Measurements from ENCODE around the gene CDX2. TPM values are rescaled to one million over a fixed set of nuclear protein-coding genes. Genes with fewer than 3 reads are reported as not detected.

Gene CDX2
- total RNA-seq, 1 experiment from 2014 or later = 12.5 TPM

- Histone ChIP-seq H3K9me2 (ENCODE audit: insufficient read depth) (no peaks in the 10 kb centered on the region), H3K4me1 (ENCODE audit: control insufficient read depth in 1 of 2, insufficient read depth in 2 of 2, low read length in 2 of 2) (no peaks in the 10 kb centered on the region), H3K9me3 (ENCODE audit: control insufficient read depth in 1 of 2, insufficient read depth in 1 of 2, low read depth in 1 of 2, low read length in 2 of 2) (no peaks in the 10 kb centered on the region), H3K4me3 (replicated peaks in 1 of 2; ENCODE audit: low read depth in 1 of 2, low read length in 2 of 2) (no peak overlapping the region), H3K27ac (ENCODE audit: low read depth, low read length) (no peak overlapping the region), H3K36me3 (ENCODE audit: control insufficient read depth in 1 of 2, insufficient read depth in 2 of 2, low read length in 2 of 2) (no peaks in the 10 kb centered on the region), H3K4me2 (ENCODE audit: low read length) (no peak overlapping the region), H4K20me1 (ENCODE audit: insufficient read depth) (no peaks in the 10 kb centered on the region), H3K9ac (ENCODE audit: low read length) (no peak overlapping the region), H2AFZ (ENCODE audit: low read depth, low read length, poor library complexity, severe bottlenecking) (no peak overlapping the region), H3K27me3 (ENCODE audit: insufficient read depth, low read length) (no peaks in the 10 kb centered on the region), H3K79me2 (ENCODE audit: insufficient read depth, low read length) (no peaks in the 10 kb centered on the region)
- intact Hi-C loops (cut with micrococcal nuclease) = loop anchor here (10.0 kb wide), 2 partner anchors 445 to 995 kb away; no protein-coding TSS in a partner anchor
- DNase-seq (ENCODE audit: low read depth, low spot score) (no peak), ATAC-seq (no peak)
- ChIA-PET RAD21 (ENCODE audit: low non-redundant PET in 1 of 2, low total read pairs in 2 of 2, uncharacterized antibody in 2 of 2, unreplicated experiment in 2 of 2) (interaction anchor here in 1 of 2 experiments (0.7 kb wide), 1 partner anchor 120 kb away, joined by 3 read pairs; no protein-coding TSS in a partner anchor), POLR2A (no interaction called here), CTCF (interaction anchor here (1.2 kb wide), 1 partner anchor 618 kb away, joined by 4 read pairs; no protein-coding TSS in a partner anchor)
- TF ChIP-seq JUND (IDR thresholded peaks at IDR 0.05) (no peak), EZH2 (IDR thresholded peaks at IDR 0.05) (no peak), ELF1 (IDR thresholded peaks at IDR 0.05; ENCODE audit: borderline replicate concordance, low read depth) (no peak), EZH2phosphoT487 (IDR thresholded peaks at IDR 0.05; ENCODE audit: borderline replicate concordance) (no peak), ZFX (IDR thresholded peaks at IDR 0.05) (no peak), SIN3A (IDR thresholded peaks at IDR 0.05; ENCODE audit: low read depth) (no peak), POLR2A (IDR thresholded peaks at IDR 0.05; ENCODE audit: borderline replicate concordance, extremely low read depth, insufficient read depth, insufficient read length) (no peak), SRF (IDR thresholded peaks at IDR 0.05; ENCODE audit: low read depth) (no peak), ZNF274 (IDR thresholded peaks at IDR 0.05; ENCODE audit: low read depth, low read length) (no peak), FOSL1 (IDR thresholded peaks at IDR 0.05; ENCODE audit: low read depth) (no peak), CEBPB (IDR thresholded peaks at IDR 0.05; ENCODE audit: low read depth) (no peak), YY1 (IDR thresholded peaks at IDR 0.05; ENCODE audit: extremely low read depth, insufficient replicate concordance, low read depth, low read length) (no peak), CBX3 (IDR thresholded peaks at IDR 0.05; ENCODE audit: low read depth) (no peak), POLR2AphosphoS5 (IDR thresholded peaks at IDR 0.05; ENCODE audit: low read depth, low read length) (no peak), RAD21 (IDR thresholded peaks at IDR 0.05; ENCODE audit: low read depth) (no peak)
- TF ChIP-seq, protein P1, sequence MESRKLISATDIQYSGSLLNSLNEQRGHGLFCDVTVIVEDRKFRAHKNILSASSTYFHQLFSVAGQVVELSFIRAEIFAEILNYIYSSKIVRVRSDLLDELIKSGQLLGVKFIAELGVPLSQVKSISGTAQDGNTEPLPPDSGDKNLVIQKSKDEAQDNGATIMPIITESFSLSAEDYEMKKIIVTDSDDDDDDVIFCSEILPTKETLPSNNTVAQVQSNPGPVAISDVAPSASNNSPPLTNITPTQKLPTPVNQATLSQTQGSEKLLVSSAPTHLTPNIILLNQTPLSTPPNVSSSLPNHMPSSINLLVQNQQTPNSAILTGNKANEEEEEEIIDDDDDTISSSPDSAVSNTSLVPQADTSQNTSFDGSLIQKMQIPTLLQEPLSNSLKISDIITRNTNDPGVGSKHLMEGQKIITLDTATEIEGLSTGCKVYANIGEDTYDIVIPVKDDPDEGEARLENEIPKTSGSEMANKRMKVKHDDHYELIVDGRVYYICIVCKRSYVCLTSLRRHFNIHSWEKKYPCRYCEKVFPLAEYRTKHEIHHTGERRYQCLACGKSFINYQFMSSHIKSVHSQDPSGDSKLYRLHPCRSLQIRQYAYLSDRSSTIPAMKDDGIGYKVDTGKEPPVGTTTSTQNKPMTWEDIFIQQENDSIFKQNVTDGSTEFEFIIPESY (IDR thresholded peaks at IDR 0.05; ENCODE audit: extremely low read depth, insufficient replicate concordance, low read length) = no peak
- TF ChIP-seq, protein P2, sequence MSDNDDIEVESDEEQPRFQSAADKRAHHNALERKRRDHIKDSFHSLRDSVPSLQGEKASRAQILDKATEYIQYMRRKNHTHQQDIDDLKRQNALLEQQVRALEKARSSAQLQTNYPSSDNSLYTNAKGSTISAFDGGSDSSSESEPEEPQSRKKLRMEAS (IDR thresholded peaks at IDR 0.05) = no peak
- TF ChIP-seq, protein P3, sequence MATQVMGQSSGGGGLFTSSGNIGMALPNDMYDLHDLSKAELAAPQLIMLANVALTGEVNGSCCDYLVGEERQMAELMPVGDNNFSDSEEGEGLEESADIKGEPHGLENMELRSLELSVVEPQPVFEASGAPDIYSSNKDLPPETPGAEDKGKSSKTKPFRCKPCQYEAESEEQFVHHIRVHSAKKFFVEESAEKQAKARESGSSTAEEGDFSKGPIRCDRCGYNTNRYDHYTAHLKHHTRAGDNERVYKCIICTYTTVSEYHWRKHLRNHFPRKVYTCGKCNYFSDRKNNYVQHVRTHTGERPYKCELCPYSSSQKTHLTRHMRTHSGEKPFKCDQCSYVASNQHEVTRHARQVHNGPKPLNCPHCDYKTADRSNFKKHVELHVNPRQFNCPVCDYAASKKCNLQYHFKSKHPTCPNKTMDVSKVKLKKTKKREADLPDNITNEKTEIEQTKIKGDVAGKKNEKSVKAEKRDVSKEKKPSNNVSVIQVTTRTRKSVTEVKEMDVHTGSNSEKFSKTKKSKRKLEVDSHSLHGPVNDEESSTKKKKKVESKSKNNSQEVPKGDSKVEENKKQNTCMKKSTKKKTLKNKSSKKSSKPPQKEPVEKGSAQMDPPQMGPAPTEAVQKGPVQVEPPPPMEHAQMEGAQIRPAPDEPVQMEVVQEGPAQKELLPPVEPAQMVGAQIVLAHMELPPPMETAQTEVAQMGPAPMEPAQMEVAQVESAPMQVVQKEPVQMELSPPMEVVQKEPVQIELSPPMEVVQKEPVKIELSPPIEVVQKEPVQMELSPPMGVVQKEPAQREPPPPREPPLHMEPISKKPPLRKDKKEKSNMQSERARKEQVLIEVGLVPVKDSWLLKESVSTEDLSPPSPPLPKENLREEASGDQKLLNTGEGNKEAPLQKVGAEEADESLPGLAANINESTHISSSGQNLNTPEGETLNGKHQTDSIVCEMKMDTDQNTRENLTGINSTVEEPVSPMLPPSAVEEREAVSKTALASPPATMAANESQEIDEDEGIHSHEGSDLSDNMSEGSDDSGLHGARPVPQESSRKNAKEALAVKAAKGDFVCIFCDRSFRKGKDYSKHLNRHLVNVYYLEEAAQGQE (IDR thresholded peaks at IDR 0.05; ENCODE audit: low read depth) = no peak
- TF ChIP-seq, protein P4, sequence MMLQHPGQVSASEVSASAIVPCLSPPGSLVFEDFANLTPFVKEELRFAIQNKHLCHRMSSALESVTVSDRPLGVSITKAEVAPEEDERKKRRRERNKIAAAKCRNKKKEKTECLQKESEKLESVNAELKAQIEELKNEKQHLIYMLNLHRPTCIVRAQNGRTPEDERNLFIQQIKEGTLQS (IDR thresholded peaks at IDR 0.05) = no peak
- BruUV-seq (replicated peaks) = no TSS peak
These were observed 10.7 kb upstream of the CDX2 start for GRCh38 chr13:27979765-27980279.

Measured in HCT116 (cell line).